Mesendoderm (in vitro differentiated cells): Measurements from ENCODE around the gene PGBD4.
"Not testable (repeated sequence)": the region's sequence is repeated elsewhere in the genome, so short reads cannot be mapped to it uniquely, and the experiment has no call there.

Source experiments
- DNase-seq: peaks from one replicate; pipeline ENCODE4 v3.0.0; 2013
- H2AK5ac ChIP-seq: 2 replicates; pipeline ENCODE4 v1.6.1; 2013; ENCODE audit warnings: low read length, inconsistent platforms
- H2BK120ac ChIP-seq: 2 replicates; pipeline ENCODE4 v1.6.1; 2013; ENCODE audit warnings: low read depth, mild to moderate bottlenecking, low read length, moderate library complexity, mixed read lengths
- H2BK15ac ChIP-seq: replicated peaks from 2 replicates; pipeline ENCODE4 v1.6.1; 2013; ENCODE audit warnings: low read depth, mild to moderate bottlenecking, moderate library complexity
- H2BK5ac ChIP-seq: 2 replicates; pipeline ENCODE4 v1.6.1; 2013; ENCODE audit warnings: low read length, inconsistent platforms
- H3K18ac ChIP-seq: 2 replicates; pipeline ENCODE4 v1.6.1; 2013; ENCODE audit warnings: mild to moderate bottlenecking, low read length, mixed read lengths
- H3K23ac ChIP-seq: one replicate; pipeline ENCODE4 v1.6.1; 2013; ENCODE audit warnings: low read length
- H3K27ac ChIP-seq: 2 replicates; pipeline ENCODE4 v1.5.1; 2013; ENCODE audit warnings: low read depth, mild to moderate bottlenecking, inconsistent platforms, low read length, moderate library complexity
- H3K27me3 ChIP-seq: 2 replicates; pipeline ENCODE4 v1.6.1; 2013; ENCODE audit warnings: low read length, control low read depth, mild to moderate bottlenecking, inconsistent platforms; ENCODE audit not compliant: insufficient read depth, poor library complexity
- H3K36me3 ChIP-seq: 2 replicates; pipeline ENCODE4 v1.6.1; 2013; ENCODE audit warnings: low read length, inconsistent platforms; ENCODE audit not compliant: control insufficient read depth, insufficient read depth
- H3K4ac ChIP-seq: one replicate; pipeline ENCODE4 v1.6.1; 2013; ENCODE audit warnings: low read depth, mild to moderate bottlenecking, low read length, moderate library complexity
- H3K4me1 ChIP-seq: 2 replicates; pipeline ENCODE4 v1.6.1; 2013; ENCODE audit warnings: low read depth, low read length, inconsistent platforms; ENCODE audit not compliant: control insufficient read depth
- H3K4me2 ChIP-seq: 2 replicates; pipeline ENCODE4 v1.6.1; 2013; ENCODE audit warnings: low read length
- H3K4me3 ChIP-seq: 2 replicates; pipeline ENCODE4 v1.5.1; 2013; ENCODE audit warnings: mild to moderate bottlenecking, low read length
- H3K56ac ChIP-seq: one replicate; pipeline ENCODE4 v1.6.1; 2013; ENCODE audit warnings: low read length
- H3K79me1 ChIP-seq: 2 replicates; pipeline ENCODE4 v1.6.1; 2013; ENCODE audit warnings: low read length, inconsistent platforms
- H3K79me2 ChIP-seq: 2 replicates; pipeline ENCODE4 v1.6.1; 2013; ENCODE audit warnings: mild to moderate bottlenecking, low read length; ENCODE audit not compliant: control insufficient read depth, insufficient read depth
- H3K9ac ChIP-seq: 2 replicates; pipeline ENCODE4 v1.6.1; 2013; ENCODE audit warnings: low read length, inconsistent platforms
- H4K5ac ChIP-seq: one replicate; pipeline ENCODE4 v1.6.1; 2013; ENCODE audit warnings: low read length
- H4K8ac ChIP-seq: one replicate; pipeline ENCODE4 v1.6.1; 2013; ENCODE audit warnings: low read depth, mild to moderate bottlenecking, control low read depth, low read length, moderate library complexity
- WGBS: extraction: QIAGEN DNeasy Blood & Tissue Kit; methylation state at CpG from one replicate; pipeline ENCODE4 v1.1.7; 2013; ENCODE audit warnings: low lambda C conversion rate, missing lambda C conversion rate; ENCODE audit not compliant: insufficient coverage; ENCODE audit errors: extremely low coverage; 5-methylcytosine and 5-hydroxymethylcytosine counted together

Gene PGBD4

GRCh38 chr15:34116620-34117019 lies 14.7 kb downstream of the PGBD4 start:
- Histone ChIP-seq H3K27me3 (no peaks in the 10 kb centered on the region), H3K79me2 (no peaks in the 10 kb centered on the region), H3K4ac (no peak overlapping the region), H3K79me1 (no peaks in the 10 kb centered on the region), H3K4me2 (no peak overlapping the region), H3K56ac (no peak overlapping the region), H4K5ac (no peak overlapping the region), H2BK15ac (no peak overlapping the region), H3K23ac (no peak overlapping the region), H3K18ac (no peak overlapping the region), H2BK120ac (no peak overlapping the region), H3K4me3 (no peak overlapping the region), H2BK5ac (no peak overlapping the region), H3K36me3 (no peaks in the 10 kb centered on the region), H3K9ac (no peak overlapping the region), H3K27ac (no peak overlapping the region), H2AK5ac (no peak overlapping the region), H3K4me1 (no peaks in the 10 kb centered on the region), H4K8ac (no peak overlapping the region)
- WGBS: no CpG with 5 or more reads among the region's 2 CpGs
- DNase-seq: no peak

GRCh38 chr15:34119291-34119690 lies 17.4 kb downstream of the PGBD4 start:
- H3K18ac ChIP-seq: no peak overlapping the region
- no peak overlapping the region for H3K4me2 ChIP-seq
- H3K27ac ChIP-seq: no peak overlapping the region
- no peak overlapping the region for H2BK15ac ChIP-seq
- no peak overlapping the region for H2BK5ac ChIP-seq
- H3K79me1 ChIP-seq: no peaks in the 10 kb centered on the region
- no peaks in the 10 kb centered on the region for H3K36me3 ChIP-seq
- no peak overlapping the region for H3K9ac ChIP-seq
- H2BK120ac ChIP-seq: no peak overlapping the region
- no peak overlapping the region for H3K56ac ChIP-seq
- H3K27me3 ChIP-seq: no peaks in the 10 kb centered on the region
- no peak overlapping the region for H3K4me3 ChIP-seq
- no peak overlapping the region for H2AK5ac ChIP-seq
- no peak overlapping the region for H4K5ac ChIP-seq
- no peaks in the 10 kb centered on the region for H3K4me1 ChIP-seq
- peak; percentile 28 for DNase-seq
- no CpG with 5 or more reads among the region's 4 CpGs for WGBS
- H3K23ac ChIP-seq: no peak overlapping the region
- H3K79me2 ChIP-seq: no peaks in the 10 kb centered on the region
- no peak overlapping the region for H4K8ac ChIP-seq
- H3K4ac ChIP-seq: no peak overlapping the region

GRCh38 chr15:34120420-34120819 lies 18.5 kb downstream of the PGBD4 start:
- H3K4ac ChIP-seq, H3K79me2 ChIP-seq, H3K9ac ChIP-seq, H2BK15ac ChIP-seq, H2BK120ac ChIP-seq, H4K5ac ChIP-seq, H3K27me3 ChIP-seq, H3K4me3 ChIP-seq, H3K56ac ChIP-seq, H3K27ac ChIP-seq, H3K36me3 ChIP-seq, DNase-seq, H2BK5ac ChIP-seq, H3K4me2 ChIP-seq, H3K23ac ChIP-seq, H3K18ac ChIP-seq, H3K4me1 ChIP-seq, H4K8ac ChIP-seq, H3K79me1 ChIP-seq, H2AK5ac ChIP-seq: not testable (repeated sequence)
- whole genome bisulfite sequencing: no CpG with 5 or more reads among the region's 2 CpGs

GRCh38 chr15:34121786-34122185 lies 19.9 kb downstream of the PGBD4 start:
- no CpG with 5 or more reads among the region's 12 CpGs for WGBS

GRCh38 chr15:34122771-34123183 lies 20.9 kb downstream of the PGBD4 start:
- H3K4me3 ChIP-seq: no peak overlapping the region
- H3K4ac ChIP-seq: no peak overlapping the region
- H2AK5ac ChIP-seq: no peak overlapping the region
- no peak overlapping the region for H3K9ac ChIP-seq
- H3K23ac ChIP-seq: no peak overlapping the region
- no peaks in the 10 kb centered on the region for H3K79me1 ChIP-seq
- no peaks in the 10 kb centered on the region for H3K79me2 ChIP-seq
- no peaks in the 10 kb centered on the region for H3K4me1 ChIP-seq
- no peak overlapping the region for H3K27ac ChIP-seq
- no peaks in the 10 kb centered on the region for H3K27me3 ChIP-seq
- H2BK15ac ChIP-seq: no peak overlapping the region
- H3K36me3 ChIP-seq: no peaks in the 10 kb centered on the region
- H3K56ac ChIP-seq: no peak overlapping the region
- WGBS: no CpG with 5 or more reads among the region's 6 CpGs
- H2BK120ac ChIP-seq: no peak overlapping the region
- no peak overlapping the region for H3K18ac ChIP-seq
- H4K5ac ChIP-seq: no peak overlapping the region
- H3K4me2 ChIP-seq: no peak overlapping the region
- DNase-seq: no peak
- no peak overlapping the region for H2BK5ac ChIP-seq
- H4K8ac ChIP-seq: no peak overlapping the region

More at GRCh38 chr15:34121786-34122185, 19.9 kb downstream of the PGBD4 start:
- not testable (repeated sequence) for H2AK5ac ChIP-seq, H3K4me3 ChIP-seq, H2BK120ac ChIP-seq, H3K4ac ChIP-seq, H3K4me2 ChIP-seq, H3K79me2 ChIP-seq, H4K8ac ChIP-seq, H4K5ac ChIP-seq, H3K9ac ChIP-seq, H3K56ac ChIP-seq, H3K79me1 ChIP-seq, H3K18ac ChIP-seq, H2BK15ac ChIP-seq, H3K27ac ChIP-seq, DNase-seq, H3K23ac ChIP-seq, H3K36me3 ChIP-seq, H3K27me3 ChIP-seq, H2BK5ac ChIP-seq, H3K4me1 ChIP-seq

- Histone ChIP-seq H3K4ac (no peak overlapping the region), H3K4me2 (no peak overlapping the region), H3K79me1 (no peaks in the 10 kb centered on the region), H3K4me1 (no peaks in the 10 kb centered on the region), H3K27me3 (no peaks in the 10 kb centered on the region), H3K79me2 (no peaks in the 10 kb centered on the region), H2BK5ac (no peak overlapping the region), H3K23ac (no peak overlapping the region), H3K9ac (no peak overlapping the region), H2BK120ac (no peak overlapping the region), H4K5ac (no peak overlapping the region), H2BK15ac (no peak overlapping the region), H3K27ac (no peak overlapping the region), H3K56ac (no peak overlapping the region), H3K36me3 (no peaks in the 10 kb centered on the region), H4K8ac (no peak overlapping the region), H3K18ac (no peak overlapping the region), H3K4me3 (no peak overlapping the region), H2AK5ac (no peak overlapping the region)
- DNase-seq: no peak
- no CpG with 5 or more reads among the region's 4 CpGs for WGBS
Measured at GRCh38 chr15:34124651-34125050, 22.8 kb downstream of the PGBD4 start.
